C4-2B (cell line): Measurements from ENCODE around the gene SYNGR3.
"Not testable (repeated sequence)": the region's sequence is repeated elsewhere in the genome, so short reads cannot be mapped to it uniquely, and the experiment has no call there.

Source experiments
- ZFX ChIP-seq: fragments of 450-650 bp; IDR thresholded peaks from 2 replicates; pipeline ENCODE4 v1.6.1; 2017
- TF ChIP-seq, protein P1 (sequence below): fragments of 450-650 bp; conservative IDR thresholded peaks from 2 replicates; pipeline ENCODE4 v1.5.1; 2017; ENCODE audit warnings: mild to moderate bottlenecking

- TF ChIP-seq, protein P1, sequence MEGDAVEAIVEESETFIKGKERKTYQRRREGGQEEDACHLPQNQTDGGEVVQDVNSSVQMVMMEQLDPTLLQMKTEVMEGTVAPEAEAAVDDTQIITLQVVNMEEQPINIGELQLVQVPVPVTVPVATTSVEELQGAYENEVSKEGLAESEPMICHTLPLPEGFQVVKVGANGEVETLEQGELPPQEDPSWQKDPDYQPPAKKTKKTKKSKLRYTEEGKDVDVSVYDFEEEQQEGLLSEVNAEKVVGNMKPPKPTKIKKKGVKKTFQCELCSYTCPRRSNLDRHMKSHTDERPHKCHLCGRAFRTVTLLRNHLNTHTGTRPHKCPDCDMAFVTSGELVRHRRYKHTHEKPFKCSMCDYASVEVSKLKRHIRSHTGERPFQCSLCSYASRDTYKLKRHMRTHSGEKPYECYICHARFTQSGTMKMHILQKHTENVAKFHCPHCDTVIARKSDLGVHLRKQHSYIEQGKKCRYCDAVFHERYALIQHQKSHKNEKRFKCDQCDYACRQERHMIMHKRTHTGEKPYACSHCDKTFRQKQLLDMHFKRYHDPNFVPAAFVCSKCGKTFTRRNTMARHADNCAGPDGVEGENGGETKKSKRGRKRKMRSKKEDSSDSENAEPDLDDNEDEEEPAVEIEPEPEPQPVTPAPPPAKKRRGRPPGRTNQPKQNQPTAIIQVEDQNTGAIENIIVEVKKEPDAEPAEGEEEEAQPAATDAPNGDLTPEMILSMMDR, result not testable (repeated sequence)
- not testable (repeated sequence) for TF ChIP-seq ZFX
These were observed 44.3 kb downstream of the SYNGR3 start for GRCh38 chr16:2033909-2034695.
